Raji (cell line): Measurements from ENCODE around the gene CASD1.

Source experiments
- POLR2A ChIP-seq: IDR thresholded peaks from 2 replicates; pipeline ENCODE4 v1.6.1; 2011; ENCODE audit warnings: low read depth, low read length, control low read depth; ENCODE audit not compliant: insufficient read depth

The CASD1 gene

DNA sequence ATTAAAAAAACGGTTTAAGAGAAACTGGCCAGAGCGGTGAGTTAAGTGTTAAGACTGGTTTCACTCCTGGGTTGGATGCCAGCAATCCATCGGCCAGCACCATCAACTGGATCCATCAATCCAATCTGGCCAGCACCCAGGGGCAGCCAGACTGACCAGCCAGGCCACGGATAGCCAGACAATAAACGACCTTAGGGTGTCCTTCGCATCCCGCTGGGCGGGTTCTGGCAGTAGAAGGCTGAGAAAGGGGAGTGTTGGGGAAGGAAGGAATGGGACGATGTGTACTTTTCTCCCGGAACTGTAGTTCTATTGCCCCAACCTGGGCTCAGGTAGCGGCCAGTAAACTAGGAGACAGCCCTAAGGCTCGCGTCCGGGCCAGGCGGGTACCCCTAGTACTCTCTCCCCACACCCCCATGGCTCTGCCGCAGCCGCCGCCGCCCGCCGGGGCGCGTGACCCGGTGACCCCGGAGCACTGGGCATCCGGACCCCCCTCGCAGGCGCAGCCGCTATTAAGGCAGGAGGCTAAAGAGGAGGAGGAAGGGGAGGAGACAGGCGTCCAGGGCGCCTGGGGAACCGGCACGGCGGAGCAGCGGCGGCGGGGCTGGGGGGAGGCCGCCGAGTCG, at the start of gene CASD1:
Gene CASD1 (plus strand): TSS at position 546 of the 623 bp plus-strand sequence. CDS start 276 bp downstream, outside the sequence.
- TF ChIP-seq POLR2A, result peak; percentile 50; the same call in 1 of the 2 replicates

DNA sequence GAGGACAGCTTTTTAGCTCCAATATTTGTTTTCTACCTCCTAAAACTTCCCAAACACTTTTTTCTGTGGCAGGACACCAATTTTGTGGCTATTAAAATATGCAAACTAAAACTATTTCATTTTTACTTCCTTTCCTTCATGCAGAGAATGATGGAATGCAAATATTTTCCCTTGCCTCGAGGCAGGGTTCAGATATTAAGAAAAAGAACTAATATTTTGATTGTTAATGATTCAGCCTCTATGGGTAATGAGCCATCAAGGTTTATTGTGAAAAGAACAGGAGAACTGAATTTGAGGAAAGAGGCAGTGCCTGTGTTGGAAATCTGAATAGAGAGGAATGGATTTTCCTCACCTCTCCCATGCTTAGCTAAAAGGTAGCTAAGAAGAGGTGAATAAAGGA, 43.1 kb upstream of the CASD1 start:
- TF ChIP-seq POLR2A, result no peak

DNA sequence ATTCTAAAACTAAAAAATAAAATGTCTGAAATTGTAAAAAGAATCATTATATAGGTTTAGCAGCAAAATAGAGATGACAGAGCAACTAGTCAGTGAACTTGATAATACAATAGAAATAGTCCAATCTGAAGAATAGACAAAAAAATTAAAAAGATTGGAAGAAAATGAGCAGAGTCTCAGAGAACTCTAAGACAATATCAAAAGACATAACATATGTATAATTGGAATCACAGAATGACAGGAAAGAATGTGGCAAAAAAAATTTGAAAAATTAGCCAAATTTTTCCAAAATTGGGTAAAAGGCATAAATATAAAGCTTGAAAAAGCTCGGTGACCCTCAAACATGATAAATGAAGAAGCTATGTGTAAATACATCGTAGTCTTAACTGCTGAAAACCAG, 38.0 kb upstream of the CASD1 start:
- TF ChIP-seq POLR2A, result no peak

DNA sequence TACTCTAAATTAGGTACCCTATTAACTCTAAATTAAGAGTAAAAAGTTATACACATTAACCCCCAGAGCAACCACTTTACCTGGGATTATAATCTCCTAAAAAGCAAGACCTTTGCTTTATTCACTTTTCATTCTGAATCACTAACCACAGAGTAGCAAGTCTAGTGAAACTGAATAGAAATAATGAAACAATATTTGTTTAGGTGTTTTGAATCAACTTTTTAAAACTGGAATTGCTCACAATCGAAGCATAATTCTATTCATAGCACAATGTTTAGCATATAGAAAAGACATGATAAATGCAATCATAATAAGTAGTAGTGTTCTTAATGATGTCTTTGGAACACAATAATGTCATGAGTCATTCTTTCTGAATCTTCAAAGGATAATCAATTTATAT, 37.0 kb upstream of the CASD1 start:
- TF ChIP-seq POLR2A, result no peak

DNA sequence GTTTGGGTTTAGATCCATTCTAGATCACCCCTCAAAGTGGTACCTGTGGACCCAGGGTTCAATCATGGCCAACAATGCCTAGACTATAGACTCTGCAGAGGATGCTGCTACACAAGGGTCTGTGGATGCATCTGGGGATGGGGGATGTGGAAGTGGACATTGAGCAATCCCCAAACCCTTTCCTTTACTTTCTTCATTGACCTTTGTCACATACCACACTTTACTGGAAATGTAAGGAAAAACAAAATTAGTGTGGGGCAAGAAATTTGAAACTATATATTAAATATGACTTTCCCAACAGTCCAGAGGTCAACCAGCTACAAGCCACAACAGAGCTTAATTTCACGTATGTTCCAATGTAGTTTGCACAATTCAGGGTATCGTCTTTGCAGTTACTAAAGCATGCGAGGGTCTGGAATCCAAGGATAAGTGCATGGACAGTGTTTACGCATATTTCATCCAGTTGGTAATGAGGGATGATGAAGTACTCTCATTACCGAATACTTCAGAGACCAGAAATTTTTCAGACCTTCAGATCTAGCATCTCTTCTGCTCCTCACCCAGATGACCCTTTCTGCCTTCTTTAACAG, 33.3 kb upstream of the CASD1 start:
- no peak for TF ChIP-seq POLR2A

DNA sequence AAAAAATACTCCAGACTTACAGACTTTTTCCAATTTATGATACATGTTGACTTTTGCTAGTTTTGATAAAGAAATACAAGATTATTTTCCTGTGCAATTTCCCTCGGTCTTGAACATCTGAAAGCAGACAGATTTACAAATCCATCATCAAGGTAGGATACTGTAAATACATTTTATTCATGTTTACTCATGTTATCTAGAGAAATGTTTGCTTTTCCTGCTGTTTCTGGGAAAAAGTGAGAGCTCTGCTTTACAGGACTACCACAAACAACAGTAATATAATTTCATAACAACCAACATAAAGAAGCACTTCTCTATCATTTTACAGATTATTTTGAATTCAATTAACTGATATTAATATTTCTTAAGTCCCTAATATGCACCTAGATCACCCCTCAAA, 31.7 kb upstream of the CASD1 start:
- TF ChIP-seq POLR2A, result no peak

DNA sequence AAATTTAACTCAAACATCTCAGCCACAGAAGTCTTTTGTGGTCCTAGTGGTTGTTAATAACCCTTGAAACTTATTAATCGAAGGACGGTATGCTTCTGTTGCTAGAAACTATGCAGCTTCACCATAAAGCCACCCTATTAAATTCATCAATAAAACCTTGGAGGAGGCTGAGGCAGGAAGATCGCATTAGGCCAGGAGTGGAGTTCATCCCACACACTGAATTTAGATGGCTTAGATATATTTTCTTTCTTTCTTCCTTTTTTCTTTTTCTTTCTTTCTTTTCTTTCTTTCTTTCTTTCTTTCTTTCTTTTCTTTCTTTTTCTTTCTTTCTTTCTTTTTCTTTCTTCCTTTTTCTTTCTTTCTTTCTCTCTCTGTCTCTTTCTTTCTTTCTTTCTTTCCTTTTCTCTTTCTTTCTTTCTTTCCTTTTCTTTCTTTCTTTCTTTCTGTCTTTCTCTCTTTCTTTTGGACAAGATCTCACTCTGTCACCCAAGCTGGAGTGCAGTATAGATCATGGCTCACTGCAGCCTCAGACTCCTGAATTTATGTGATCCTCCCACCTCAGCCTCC, 30.9 kb upstream of the CASD1 start:
- TF ChIP-seq POLR2A, result no peak

DNA sequence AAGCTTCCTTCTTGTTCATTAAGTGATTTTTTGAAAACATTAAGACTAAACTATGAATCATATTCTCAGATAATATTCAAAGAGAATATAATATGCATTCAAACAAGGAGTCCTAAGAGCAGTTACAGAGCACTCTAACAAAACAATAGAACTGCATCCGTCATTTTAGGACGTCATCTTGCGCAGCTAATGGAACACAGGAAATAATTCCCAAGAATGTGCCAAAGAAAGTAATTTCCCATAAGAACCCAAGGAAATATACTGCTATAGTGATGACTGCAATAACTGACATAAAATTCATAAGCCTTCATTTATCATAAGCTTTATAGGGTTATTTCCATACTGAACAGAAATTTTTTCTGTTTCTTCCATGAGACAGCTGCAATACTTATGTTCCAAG, 28.3 kb upstream of the CASD1 start:
- TF ChIP-seq POLR2A, result no peak

DNA sequence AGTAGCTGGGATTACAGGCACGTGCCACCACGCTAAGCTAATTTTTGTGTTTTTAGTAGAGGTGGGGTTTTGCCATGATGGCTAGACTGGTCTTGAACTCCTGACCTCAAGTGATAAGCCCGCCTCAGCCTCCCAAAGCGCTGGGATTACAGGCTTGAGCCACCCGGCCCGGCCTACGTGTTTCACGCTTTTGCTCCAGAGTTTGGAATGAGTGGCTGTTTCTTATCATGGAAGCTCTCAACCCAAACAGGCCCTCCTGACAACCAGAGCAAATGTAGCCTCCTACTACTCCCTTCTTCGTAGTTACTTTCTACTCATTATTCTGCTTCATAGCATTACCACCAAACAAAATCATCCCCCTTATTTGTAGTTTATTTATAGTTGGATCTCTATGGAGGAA, 26.8 kb upstream of the CASD1 start:
- no peak for TF ChIP-seq POLR2A

DNA sequence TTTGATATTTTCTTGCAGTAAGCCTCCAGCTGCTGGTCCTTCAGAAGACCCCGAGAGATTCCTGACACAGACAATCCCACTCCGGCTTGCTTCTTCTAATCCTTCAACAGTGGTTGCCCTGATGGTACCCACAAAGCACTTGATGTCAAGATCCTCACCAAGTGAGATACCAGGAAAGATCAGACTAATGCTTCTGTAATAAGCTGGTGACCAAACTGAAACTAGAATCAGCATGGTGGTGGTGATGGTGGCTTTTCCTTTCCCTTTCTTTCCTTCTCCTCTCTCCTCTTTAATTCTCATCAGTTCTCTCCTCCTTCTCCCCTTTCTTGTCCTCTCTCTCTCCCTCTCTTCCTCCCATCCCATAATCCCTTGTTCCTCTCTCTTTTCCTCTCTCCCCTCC, 25.8 kb upstream of the CASD1 start:
- no peak for TF ChIP-seq POLR2A

DNA sequence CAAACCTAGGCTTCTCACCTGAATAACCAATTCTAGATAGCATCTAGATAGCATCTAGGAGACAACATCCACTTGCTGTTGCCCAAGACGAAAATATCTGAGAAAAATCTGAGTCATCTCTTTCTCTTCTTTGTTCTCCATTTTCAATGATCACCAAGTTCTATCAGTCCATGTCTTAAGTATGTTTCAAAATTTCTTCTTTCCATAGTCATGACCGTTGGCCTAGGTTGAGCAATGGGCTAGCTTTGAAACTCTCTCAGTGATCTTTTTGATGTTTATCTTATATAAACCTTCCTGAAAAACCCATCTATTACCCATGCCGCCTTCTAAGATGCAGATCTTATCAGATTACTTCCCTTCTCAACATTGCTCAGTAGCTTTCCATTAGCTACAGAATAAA, 23.4 kb upstream of the CASD1 start:
- TF ChIP-seq POLR2A, result no peak

DNA sequence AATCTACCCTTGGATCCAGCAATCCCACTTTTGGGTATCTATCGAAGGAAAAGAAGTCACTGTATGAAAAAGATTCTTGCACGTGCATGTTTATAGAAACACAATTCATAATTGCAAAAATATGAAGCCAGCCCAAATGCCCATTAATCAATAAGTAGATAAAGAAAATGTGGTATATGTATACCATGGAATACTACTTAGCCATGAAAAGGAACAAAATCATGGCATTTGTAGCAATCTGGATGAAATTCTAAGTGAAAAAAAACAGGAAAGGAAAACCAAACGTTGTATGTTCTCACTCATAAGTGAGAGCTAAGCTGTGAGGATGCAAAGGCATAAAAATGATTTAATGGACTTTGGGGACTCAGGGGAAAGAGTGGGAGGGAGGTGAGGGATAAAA, 18.2 kb upstream of the CASD1 start:
- no peak for TF ChIP-seq POLR2A

DNA sequence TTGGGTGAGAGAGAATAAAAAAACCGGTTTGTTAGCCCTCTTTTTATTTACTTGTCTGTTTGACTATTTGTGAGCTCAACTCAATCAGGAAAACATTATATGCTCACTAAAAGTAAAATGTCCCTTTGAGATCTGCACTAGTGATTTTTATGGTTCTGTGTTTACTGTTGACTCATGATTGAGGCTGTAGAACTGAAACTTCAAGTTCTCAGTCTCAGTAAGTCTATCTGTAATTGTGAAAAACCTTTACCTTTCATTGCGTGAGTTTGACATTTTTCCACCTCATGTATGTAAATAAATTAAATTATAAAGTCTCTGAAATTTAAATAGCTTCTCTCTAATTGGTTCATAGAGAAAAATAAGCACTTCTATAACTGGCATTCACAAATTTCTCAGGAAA, 17.0 kb upstream of the CASD1 start:
- TF ChIP-seq POLR2A, result no peak

DNA sequence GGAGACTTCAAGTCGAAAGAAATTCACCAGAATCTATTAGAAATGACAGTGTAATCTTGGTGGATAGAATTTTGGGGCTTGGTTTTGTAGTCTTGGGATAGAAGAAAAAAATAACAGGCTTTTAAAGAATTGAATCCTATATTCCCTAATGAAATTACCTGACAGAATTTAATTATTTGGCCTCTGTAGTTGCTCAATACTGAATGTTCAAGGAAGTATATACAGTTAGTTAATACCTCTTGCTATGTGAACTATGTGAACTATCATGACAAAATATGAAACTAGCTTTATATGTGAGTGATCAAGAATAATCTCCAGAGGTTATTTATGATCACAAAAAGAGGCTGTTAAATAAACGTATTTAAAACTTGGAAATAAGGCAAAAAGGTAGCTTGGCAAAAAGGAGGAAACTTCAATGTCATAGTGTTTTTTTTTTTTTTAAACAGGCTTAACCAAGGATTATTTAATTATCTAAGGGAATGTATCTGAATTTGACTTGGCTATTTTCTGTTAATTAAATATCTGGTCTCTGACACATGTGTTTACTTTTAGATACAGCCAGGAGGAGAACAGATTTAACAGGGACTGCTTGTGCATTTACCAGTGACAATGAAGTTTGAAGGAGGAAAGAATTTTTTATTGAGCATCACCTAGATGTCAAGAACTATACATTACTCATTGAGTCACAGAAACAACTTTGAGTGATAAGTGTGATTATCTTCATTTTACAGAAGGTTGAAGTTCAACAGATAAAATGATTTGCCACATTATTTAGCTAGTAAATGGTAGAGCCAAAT, 11.5 kb upstream of the CASD1 start:
- no peak for TF ChIP-seq POLR2A

DNA sequence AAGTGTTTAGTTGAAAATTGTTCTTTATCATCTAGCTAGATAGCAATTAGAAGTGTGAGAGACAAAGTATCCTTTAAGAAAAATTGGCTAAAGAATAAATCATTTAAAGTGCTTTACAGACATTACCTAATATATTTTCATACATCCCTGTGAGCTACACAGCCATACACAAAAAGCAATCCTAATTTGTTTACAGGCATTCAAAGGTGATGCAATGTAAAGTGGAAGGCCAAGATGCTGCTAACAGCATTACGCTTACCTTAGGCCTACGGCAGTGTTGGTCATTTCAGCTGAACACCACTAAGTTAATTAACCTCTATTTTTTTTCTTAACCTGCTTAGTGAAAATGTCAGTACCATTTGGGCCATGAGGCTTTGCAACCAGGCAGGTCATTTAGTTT, 10.7 kb upstream of the CASD1 start:
- no peak for TF ChIP-seq POLR2A

DNA sequence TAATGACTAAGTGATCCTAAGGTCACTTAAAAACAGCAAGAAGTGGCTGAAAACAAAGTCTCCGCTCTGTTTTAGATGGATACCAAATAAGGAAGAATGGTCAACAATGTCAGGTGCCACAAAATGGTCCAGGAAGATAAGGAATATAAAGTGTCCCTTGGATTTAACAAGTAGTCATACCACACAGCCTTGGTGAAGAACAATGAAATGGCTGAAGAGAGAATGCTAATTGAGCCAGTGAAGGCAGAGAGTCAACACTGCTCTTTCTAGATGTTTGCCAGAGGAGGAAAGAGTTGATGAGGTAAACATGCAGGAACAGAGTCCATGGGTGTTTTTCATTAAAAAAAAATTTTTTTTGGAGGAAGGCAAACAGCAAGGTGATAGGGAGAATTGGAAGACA, 2.1 kb upstream of the CASD1 start:
- TF ChIP-seq POLR2A, result no peak
